HepG2 (cell line): ENCODE measurements around the gene RSF1. TPM values are rescaled to one million over a fixed set of nuclear protein-coding genes. Genes with fewer than 3 reads are reported as not detected.

ENCODE experiments used
- ATAC-seq: fragments of 200-7000 bp; cut with Tn5 transposase; 3 replicates; pipeline ENCODE4 v1.9.1; 2020; ENCODE audit warnings: mild to moderate bottlenecking, moderate library complexity
- BruUV-seq: library from RNA; stranded (reverse); fragments of 400-500 nt; replicated peaks from 2 replicates; lab custom pipeline; 2021; lab: Mats Ljungman, UMichigan
- CTCF ChIA-PET: fragments of 300-600 bp; formaldehyde crosslinking; extraction: SDS; loops from one replicate; lab custom pipeline; 2021; ENCODE audit warnings: low total read pairs, inconsistent platforms, low intra/inter-chr PET ratio; lab: Yijun Ruan, JAX
- POLR2A ChIA-PET: fragments of 350-600 bp; sonication (Branson Sonifier 250); formaldehyde crosslinking; loops from one replicate; lab custom pipeline; 2020; ENCODE audit warnings: antibody characterized with exemption, inconsistent platforms; lab: Yijun Ruan, JAX
- DNase-seq: peaks from one replicate; pipeline ENCODE4 v3.0.0-alpha.2; 2015; ENCODE audit warnings: low spot score
- FAIRE-seq: peaks from 3 replicates; lab custom pipeline; 2011; peaks lifted over from hg19 to GRCh38; lab: Jason Lieb, UNC
- H2AFZ ChIP-seq: one replicate; pipeline ENCODE4 v1.6.1; 2011; ENCODE audit warnings: low read length, inconsistent platforms
- H3K27ac ChIP-seq: fragments of 300-600 bp; 3 replicates; pipeline ENCODE4 v1.8.0; 2011; ENCODE audit warnings: mixed run types, mild to moderate bottlenecking, mixed read lengths, low read length, inconsistent platforms; ENCODE audit not compliant: insufficient read depth; ENCODE audit errors: extremely low read length
- H3K27me3 ChIP-seq, 2 experiments: fragments of 200-600 bp in 1 of 2; 2 replicates in 1 of 2; 3 replicates in 1 of 2; pipeline versions ENCODE4 v1.6.0 to v1.8.0; 2011; ENCODE audit warnings: low read length in 2 of 2, mild to moderate bottlenecking in 2 of 2, moderate library complexity in 2 of 2, inconsistent platforms in 1 of 2; ENCODE audit not compliant: insufficient read depth in 2 of 2, control insufficient read depth in 1 of 2
- H3K36me3 ChIP-seq, 2 experiments: fragments of 200-600 bp in 1 of 2; replicated peaks in 1 of 2; 2 replicates in 1 of 2; 3 replicates in 1 of 2; pipeline versions ENCODE4 v1.5.1 to v1.8.0; 2011; ENCODE audit warnings: low read length in 2 of 2, inconsistent platforms in 1 of 2; ENCODE audit not compliant: insufficient read depth in 2 of 2, control insufficient read depth in 1 of 2
- H3K4me1 ChIP-seq: 2 replicates; pipeline ENCODE4 v1.5.1; 2012; ENCODE audit warnings: low read length, inconsistent platforms; ENCODE audit not compliant: insufficient read depth
- H3K4me2 ChIP-seq: 2 replicates; pipeline ENCODE4 v1.6.0; 2011; ENCODE audit warnings: low read depth, low read length, inconsistent platforms
- H3K4me3 ChIP-seq, 3 experiments: fragments of 200-600 bp in 1 of 3; sonication (generic), shearing (Covaris generic) in 1 of 3; replicated peaks in 1 of 3; 2 replicates each; pipeline ENCODE4 v1.5.1; 2011 to 2016; ENCODE audit warnings: low read length in 3 of 3, inconsistent platforms in 2 of 3, low read depth in 2 of 3, mild to moderate bottlenecking in 2 of 3, control low read depth in 1 of 3, mixed read lengths in 1 of 3; ENCODE audit not compliant: insufficient read depth in 1 of 3
- H3K79me2 ChIP-seq: one replicate; pipeline ENCODE4 v1.6.1; 2011; ENCODE audit warnings: low read length, inconsistent platforms; ENCODE audit not compliant: insufficient read depth
- H3K9ac ChIP-seq: 2 replicates; pipeline ENCODE4 v1.6.0; 2011; ENCODE audit warnings: mild to moderate bottlenecking, low read depth, low read length, inconsistent platforms; ENCODE audit not compliant: insufficient read depth
- H3K9me3 ChIP-seq: 2 replicates; pipeline ENCODE4 v1.5.1; 2012; ENCODE audit warnings: mild to moderate bottlenecking, low read length
- H4K20me1 ChIP-seq: 2 replicates; pipeline ENCODE4 v1.6.0; 2011; ENCODE audit warnings: inconsistent platforms, mild to moderate bottlenecking, low read length, moderate library complexity; ENCODE audit not compliant: insufficient read depth
- CCAR2 ChIP-seq: fragments of 200-400 bp; formaldehyde crosslinking; optimal IDR thresholded peaks from 2 replicates; pipeline ENCODE3; 2018; ENCODE audit warnings: low read depth, mild to moderate bottlenecking, low read length, moderate library complexity
- CREB1 ChIP-seq, 2 experiments: fragments of 450-650 bp in 1 of 2; IDR thresholded peaks; 2 replicates each; pipeline ENCODE4 v1.6.1; 2016 to 2017; ENCODE audit warnings: control low read depth in 1 of 2, mild to moderate bottlenecking in 1 of 2, missing compliant biosample characterization in 1 of 2, missing genetic modification characterization in 1 of 2
- CREB3 ChIP-seq: sonication (generic); formaldehyde crosslinking; IDR thresholded peaks from 2 replicates; pipeline ENCODE4 v1.5.0; 2020; ENCODE audit warnings: missing genetic modification reagents
- CSRNP2 ChIP-seq: sonication (generic); formaldehyde crosslinking; conservative IDR thresholded peaks from 2 replicates; pipeline ENCODE4 v1.8.0; 2022; ENCODE audit warnings: low read depth, missing genetic modification reagents
- HOXA7 ChIP-seq: sonication (generic); formaldehyde crosslinking; IDR thresholded peaks from 2 replicates; pipeline ENCODE4 v1.8.1; 2022; ENCODE audit warnings: mild to moderate bottlenecking, missing genetic modification reagents, moderate library complexity
- MEIS1 ChIP-seq: sonication (generic); formaldehyde crosslinking; IDR thresholded peaks from 2 replicates; pipeline ENCODE4 v1.9.0; 2021; ENCODE audit warnings: mild to moderate bottlenecking, missing genetic modification reagents, moderate library complexity, borderline replicate concordance
- MLXIP ChIP-seq: sonication (generic); formaldehyde crosslinking; IDR thresholded peaks from 2 replicates; pipeline ENCODE4 v1.9.0; 2021; ENCODE audit warnings: missing genetic modification reagents, borderline replicate concordance
- SKIL ChIP-seq: sonication (generic); formaldehyde crosslinking; IDR thresholded peaks from 2 replicates; pipeline ENCODE4 v1.8.0; 2022; ENCODE audit warnings: missing genetic modification reagents, mild to moderate bottlenecking, moderate library complexity, borderline replicate concordance
- SUZ12 ChIP-seq: fragments of 150-350 bp; IDR thresholded peaks from 2 replicates; pipeline ENCODE4 v1.6.1; 2014; ENCODE audit warnings: low read depth, low read length
- ZBTB1 ChIP-seq: sonication (generic); formaldehyde crosslinking; IDR thresholded peaks from 2 replicates; pipeline ENCODE4 v1.4.0; 2020; ENCODE audit warnings: missing genetic modification reagents, borderline replicate concordance
- WGBS: methylation state at CpG from one replicate; pipeline ENCODE4 v1.1.6; 2017; ENCODE audit warnings: low lambda C conversion rate; 5-methylcytosine and 5-hydroxymethylcytosine counted together
- in situ Hi-C: cut with HindIII; loops from 2 replicates; pipeline ENCODE4 v1.10.0; 2017; ENCODE audit warnings: low pct_unique_long_range_greater_than_20kb; ENCODE audit not compliant: extremely low pct_ligation_motif_present
- intact Hi-C: fragments of 100-400 bp; cut with micrococcal nuclease; formaldehyde crosslinking; loops from one replicate; pipeline ENCODE4 v1.10.0; 2022; ENCODE audit not compliant: unreplicated experiment
- polyA plus RNA-seq, 8 experiments: library from polyadenylated mRNA; depleted of rRNA in 3 of 8; stranded (reverse) in 7 of 8; unstranded in 1 of 8; fragments of >200 nt; fragmentation: Illumina TruSeq in 4 of 8; extraction: Trizol in 4 of 8; gene quantifications; 2 replicates each; pipeline versions ENCODE4 v1.2.1 to v1.2.3, GENCODE V29; 2011 to 2016; ENCODE audit warnings: low read depth in 4 of 8, missing spikeins in 1 of 8, mixed read lengths in 1 of 8; ENCODE audit not compliant: insufficient read depth in 1 of 8
- total RNA-seq, 5 experiments: library from RNA; depleted of rRNA; stranded (reverse); fragments of >200 nt; fragmentation: Illumina TruSeq; extraction: Trizol; gene quantifications; 2 replicates each; pipeline ENCODE4 v1.2.3, GENCODE V29; 2016; ENCODE audit warnings: low read depth in 1 of 5

Gene RSF1
- total and polyA plus RNA-seq, 2 of the 13 experiments (the other 11 are each of a cell fraction or from before 2014, with no cell fraction given) = 15.5 to 33.1 TPM

GRCh38 chr11:77833302-77833701 lies 12.8 kb upstream of the RSF1 start:
- FAIRE-seq (no peak), ATAC-seq (no peak), DNase-seq (no peak)
- 96% methylated on average over 4 of the region's 4 CpGs for WGBS
- H3K4me3 ChIP-seq = no peak overlapping the region
- no peaks in the 10 kb centered on the region for H3K4me1 ChIP-seq
- H2AFZ ChIP-seq = no peak overlapping the region
- H3K79me2 ChIP-seq = no peaks in the 10 kb centered on the region
- H3K9me3 ChIP-seq = no peaks in the 10 kb centered on the region
- CTCF ChIA-PET = no interaction called here
- no peaks in the 10 kb centered on the region for H4K20me1 ChIP-seq
- POLR2A ChIA-PET = no interaction called here
- in situ Hi-C loops (no loop called here), intact Hi-C loops (no loop called here)
- H3K27me3 ChIP-seq = no peaks in the 10 kb centered on the region
- H3K27ac ChIP-seq = no peak overlapping the region
- no peaks in the 10 kb centered on the region; a peak in 1 of 5 replicates for H3K36me3 ChIP-seq
- BruUV-seq = no TSS peak
- H3K4me2 ChIP-seq = no peak overlapping the region
- H3K9ac ChIP-seq = no peak overlapping the region
- no peak for TF ChIP-seq SKIL (CRISPR knock-in tag)

GRCh38 chr11:77828926-77829325 lies 8.4 kb upstream of the RSF1 start:
- in situ Hi-C loops = no loop called here
- Histone ChIP-seq H4K20me1 (no peaks in the 10 kb centered on the region), H3K27me3 (no peaks in the 10 kb centered on the region), H3K4me2 (no peak overlapping the region), H2AFZ (no peak overlapping the region), H3K79me2 (no peaks in the 10 kb centered on the region), H3K9me3 (no peaks in the 10 kb centered on the region), H3K27ac (no peak overlapping the region), H3K4me1 (peaks cover 2% of the 10 kb centered on the region), H3K9ac (no peak overlapping the region), H3K36me3 (no peaks in the 10 kb centered on the region), H3K4me3 (no peak overlapping the region)
- intact Hi-C loops = no loop called here
- no TSS peak for BruUV-seq
- no peak for DNase-seq
- no peak for ATAC-seq
- WGBS = 100% methylated on average over 2 of the region's 2 CpGs
- ChIA-PET POLR2A (no interaction called here), CTCF (no interaction called here)
- FAIRE-seq = no peak
- TF ChIP-seq HOXA7 = no peak
- no peak for TF ChIP-seq ZBTB1 (CRISPR knock-in tag)
- no peak for TF ChIP-seq CCAR2
- TF ChIP-seq CSRNP2 = no peak
- TF ChIP-seq CREB3 (CRISPR knock-in tag) = no peak
- TF ChIP-seq MLXIP (CRISPR knock-in tag) = no peak
- no peak for TF ChIP-seq CREB1 (IDR thresholded peaks at IDR 0.05)
- TF ChIP-seq CREB1 (CRISPR knock-in tag; IDR thresholded peaks at IDR 0.05) = no peak
- no peak for TF ChIP-seq SUZ12
- TF ChIP-seq MEIS1 (CRISPR knock-in tag) = no peak
